ENCODE results near the gene URB2.

Gene URB2

GRCh38 chr1:229653420-229653819, 27.4 kb downstream of the URB2 start:
- TF ChIP-seq CTCF (IDR thresholded peaks at IDR 0.05; ENCODE audit: low read depth, low read length), result no peak
- H3K4me3 ChIP-seq (replicated peaks in 1 of 2; ENCODE audit: low read depth in 2 of 2, low read length in 2 of 2), result no peak overlapping the region
- no peak for DNase-seq (ENCODE audit: low read depth in 2 of 2)

GRCh38 chr1:229655781-229656180, 29.7 kb downstream of the URB2 start:
- H3K4me3 ChIP-seq (replicated peaks in 1 of 2; ENCODE audit: low read depth in 2 of 2, low read length in 2 of 2), result no peak overlapping the region
- TF ChIP-seq CTCF (IDR thresholded peaks at IDR 0.05; ENCODE audit: low read depth, low read length), result no peak
- DNase-seq (ENCODE audit: low read depth in 2 of 2), result no peak

GRCh38 chr1:229657993-229658755, 32.1 kb downstream of the URB2 start:
- no peak overlapping the region for H3K4me3 ChIP-seq (replicated peaks in 1 of 2; ENCODE audit: low read depth in 2 of 2, low read length in 2 of 2)
- TF ChIP-seq CTCF (IDR thresholded peaks at IDR 0.05; ENCODE audit: low read depth, low read length), result no peak
- DNase-seq (ENCODE audit: low read depth in 2 of 2), result no peak

GRCh38 chr1:229661022-229661877, 35.2 kb downstream of the URB2 start:
- H3K4me3 ChIP-seq (replicated peaks in 1 of 2; ENCODE audit: low read depth in 2 of 2, low read length in 2 of 2), result no peak overlapping the region
- peak; percentile 95 for TF ChIP-seq CTCF (IDR thresholded peaks at IDR 0.05; ENCODE audit: low read depth, low read length)
- DNase-seq (ENCODE audit: low read depth in 2 of 2), result peak; percentile 80 to 84

- TF ChIP-seq CTCF (IDR thresholded peaks at IDR 0.05; ENCODE audit: low read depth, low read length), result no peak
- DNase-seq (ENCODE audit: low read depth in 2 of 2), result no peak
- H3K4me3 ChIP-seq (replicated peaks in 1 of 2; ENCODE audit: low read depth in 2 of 2, low read length in 2 of 2), result no peak overlapping the region
Measured at GRCh38 chr1:229661897-229662296, 35.9 kb downstream of the URB2 start.

GRCh38 chr1:229664133-229664689, 38.2 kb downstream of the URB2 start:
- H3K4me3 ChIP-seq (replicated peaks in 1 of 2; ENCODE audit: low read depth in 2 of 2, low read length in 2 of 2), result no peak overlapping the region
- DNase-seq (ENCODE audit: low read depth in 2 of 2), result peak; percentile 51 to 68
- no peak for TF ChIP-seq CTCF (IDR thresholded peaks at IDR 0.05; ENCODE audit: low read depth, low read length)
